ENCODE results near the gene HHIP. TPM values are rescaled to one million over a fixed set of nuclear protein-coding genes. Genes with fewer than 3 reads are reported as not detected.

HHIP gene
- total RNA-seq (10 to 100 TPM in 1 of 2 donors, 1 to 10 TPM in 1; 9.7 to 14.0 TPM), polyA plus RNA-seq (1 to 10 TPM; 3.3 to 3.5 TPM)

- Histone ChIP-seq H3K4me1 (ENCODE audit: control insufficient read depth in 4 of 4, insufficient read depth in 4 of 4, low read length in 3 of 4) (peaks cover 0 to 14% (median 7%) of the 10 kb centered on the region in 4 donors), H3K4me3 (ENCODE audit: low read depth in 1 of 3, low read length in 3 of 3) (peak within 1 kb of the TSS in 2 of 3 donors; percentile 16 to 52), H3K27me3 (ENCODE audit: control insufficient read depth in 4 of 4, insufficient read depth in 4 of 4, low read length in 3 of 4) (peaks cover 0 to 16% (median 4%) of the 10 kb centered on the region in 4 donors), H3K36me3 (ENCODE audit: control insufficient read depth in 4 of 4, insufficient read depth in 3 of 4, low read depth in 1 of 4, low read length in 3 of 4) (no peaks in the 10 kb centered on the region), H3K9me3 (ENCODE audit: control insufficient read depth in 4 of 4, low read length in 3 of 4) (no peaks in the 10 kb centered on the region), H3K9ac (ENCODE audit: low read depth in 1 of 2, low read length in 2 of 2) (no peak within 1 kb of the TSS), H3K27ac (ENCODE audit: low read depth in 1 of 2, low read length in 2 of 2) (peak within 1 kb of the TSS; percentile 33 to 54)
- peak; percentile 43 for DNase-seq (ENCODE audit: low spot score)
- TF ChIP-seq SP1 (IDR thresholded peaks at IDR 0.05) (no peak), RAD21 (IDR thresholded peaks at IDR 0.05) (no peak), TAF1 (conservative IDR thresholded peaks at IDR 0.05) (no peak), CTCF (IDR thresholded peaks at IDR 0.05; ENCODE audit: low read depth, low read length, missing input control) (no peak), JUND (IDR thresholded peaks at IDR 0.05) (no peak), FOXA1 (IDR thresholded peaks at IDR 0.05) (no peak), MAX (IDR thresholded peaks at IDR 0.05) (no peak), ZBTB33 (IDR thresholded peaks at IDR 0.05) (no peak), FOXA2 (IDR thresholded peaks at IDR 0.05) (no peak), ATF3 (IDR thresholded peaks at IDR 0.05) (no peak), REST (IDR thresholded peaks at IDR 0.05) (no peak)
- 3% methylated on average over 79 of the region's 79 CpGs for WGBS
Measured at GRCh38 chr4:144645631-144646522, at the start of gene HHIP. TSS of gene HHIP (plus strand) at chr4:144646156. CDS start at chr4:144646676, 520 bp downstream.

GRCh38 chr4:144597171-144597570, 48.8 kb upstream of the HHIP start:
- H3K4me1 ChIP-seq (ENCODE audit: control insufficient read depth in 4 of 4, insufficient read depth in 4 of 4, low read length in 3 of 4), result no peaks in the 10 kb centered on the region
- no peaks in the 10 kb centered on the region for H3K9me3 ChIP-seq (ENCODE audit: control insufficient read depth in 4 of 4, low read length in 3 of 4)
- no peak overlapping the region for H3K4me3 ChIP-seq (ENCODE audit: low read depth in 1 of 3, low read length in 3 of 3)
- H3K9ac ChIP-seq (ENCODE audit: low read depth in 1 of 2, low read length in 2 of 2), result no peak overlapping the region
- whole genome bisulfite sequencing, result 87% methylated on average over 4 of the region's 4 CpGs
- no peak overlapping the region for H3K27ac ChIP-seq (ENCODE audit: low read depth in 1 of 2, low read length in 2 of 2)
- H3K36me3 ChIP-seq (ENCODE audit: control insufficient read depth in 4 of 4, insufficient read depth in 3 of 4, low read depth in 1 of 4, low read length in 3 of 4), result no peaks in the 10 kb centered on the region
- no peaks in the 10 kb centered on the region for H3K27me3 ChIP-seq (ENCODE audit: control insufficient read depth in 4 of 4, insufficient read depth in 4 of 4, low read length in 3 of 4)
- DNase-seq (ENCODE audit: low spot score), result no peak
- no peak for TF ChIP-seq RAD21 (IDR thresholded peaks at IDR 0.05)
- no peak for TF ChIP-seq FOXA2 (IDR thresholded peaks at IDR 0.05)
- TF ChIP-seq RXRA (IDR thresholded peaks at IDR 0.05), result no peak
- no peak for TF ChIP-seq SP1 (IDR thresholded peaks at IDR 0.05)
- TF ChIP-seq CTCF (IDR thresholded peaks at IDR 0.05; ENCODE audit: low read depth, low read length, missing input control), result no peak
- TF ChIP-seq ATF3 (IDR thresholded peaks at IDR 0.05), result no peak
- no peak for TF ChIP-seq EGR1 (IDR thresholded peaks at IDR 0.05; ENCODE audit: low read depth in 2 of 2)
- no peak for TF ChIP-seq FOXA1 (IDR thresholded peaks at IDR 0.05)
- no peak for TF ChIP-seq MAX (IDR thresholded peaks at IDR 0.05)
- no peak for TF ChIP-seq YY1 (IDR thresholded peaks at IDR 0.05)
- no peak for TF ChIP-seq ZBTB33 (IDR thresholded peaks at IDR 0.05)
- TF ChIP-seq TAF1 (conservative IDR thresholded peaks at IDR 0.05), result no peak
- TF ChIP-seq JUND (IDR thresholded peaks at IDR 0.05), result no peak
